Duodenal mucosa (tissue), 2 donors: ENCODE data around the gene PCNX3.

Experiments used
- H3K27ac ChIP-seq: one replicate; pipeline ENCODE4 v1.7.0; 2013; ENCODE audit warnings: low read depth, low read length
- H3K27me3 ChIP-seq, 2 donors: one replicate each; pipeline ENCODE4 v1.7.0; 2013; ENCODE audit warnings: low read length in 2 of 2, control low read depth in 1 of 2; ENCODE audit not compliant: insufficient read depth in 2 of 2, control insufficient read depth in 1 of 2
- H3K36me3 ChIP-seq, 2 donors: one replicate each; pipeline ENCODE4 v1.7.0; 2013; ENCODE audit warnings: low read length in 2 of 2, control low read depth in 1 of 2; ENCODE audit not compliant: insufficient read depth in 2 of 2, control insufficient read depth in 1 of 2
- H3K4me1 ChIP-seq, 2 donors: one replicate each; pipeline ENCODE4 v1.7.0; 2013; ENCODE audit warnings: low read length in 2 of 2, control low read depth in 1 of 2; ENCODE audit not compliant: insufficient read depth in 2 of 2, control insufficient read depth in 1 of 2
- H3K4me3 ChIP-seq, 2 donors: one replicate each; pipeline ENCODE4 v1.7.0; 2013; ENCODE audit warnings: low read length in 2 of 2, low read depth in 1 of 2
- H3K9ac ChIP-seq, 2 donors: one replicate each; pipeline ENCODE4 v1.7.0; 2013; ENCODE audit warnings: low read length in 2 of 2, low read depth in 1 of 2
- H3K9me3 ChIP-seq, 2 donors: one replicate each; pipeline ENCODE4 v1.7.0; 2013; ENCODE audit warnings: low read length in 2 of 2, control low read depth in 1 of 2; ENCODE audit not compliant: control insufficient read depth in 1 of 2

Gene PCNX3

DNA sequence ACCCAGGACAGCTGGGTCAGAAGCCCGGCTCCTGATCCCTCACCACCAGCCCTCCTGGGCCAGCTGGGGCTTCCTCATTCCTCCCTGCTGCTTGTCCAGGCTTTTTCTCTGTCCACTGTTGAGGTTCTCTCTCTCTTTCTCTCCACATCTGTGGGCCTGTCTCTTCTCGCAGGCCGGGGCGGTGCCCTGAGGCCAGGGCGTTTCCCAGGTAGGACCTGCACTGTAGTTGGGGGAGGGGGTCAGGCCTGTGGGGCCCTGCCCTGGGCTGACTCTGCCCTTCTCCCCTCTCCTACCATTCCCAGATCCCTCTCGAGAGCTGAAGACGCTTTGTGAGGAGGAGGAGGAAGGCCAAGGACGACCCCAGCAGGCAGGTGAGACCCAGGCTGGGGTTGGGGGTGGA lies 34.8 kb upstream of the PCNX3 start:
- Histone ChIP-seq H3K36me3 (peaks cover 12 to 37% of the 10 kb centered on the region in 2 donors), H3K27ac (no peak overlapping the region), H3K9me3 (no peaks in the 10 kb centered on the region), H3K4me3 (no peak overlapping the region), H3K9ac (no peak overlapping the region), H3K4me1 (peaks cover 29 to 31% of the 10 kb centered on the region in 2 donors), H3K27me3 (peaks cover 0 to 4% of the 10 kb centered on the region in 2 donors)

DNA sequence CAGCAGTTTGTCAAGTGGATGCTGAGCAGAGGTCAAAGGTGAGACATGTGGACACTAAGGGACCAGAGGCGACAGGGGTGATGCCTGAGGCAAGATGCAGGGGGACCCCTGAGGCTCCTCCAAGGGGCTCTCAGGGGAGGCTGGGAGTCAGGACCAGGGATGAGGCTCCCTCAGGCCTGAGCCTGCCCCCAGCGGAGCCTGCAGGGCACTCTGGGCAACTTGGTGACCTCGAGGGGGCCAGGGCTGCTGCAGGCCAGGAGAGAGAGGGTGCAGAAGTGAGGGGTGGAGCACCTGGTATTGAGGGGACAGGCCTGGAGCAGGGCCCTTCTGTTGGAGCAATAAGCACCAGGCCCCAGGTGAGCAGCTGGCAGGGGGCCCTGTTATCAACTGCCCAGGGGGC lies 33.6 kb upstream of the PCNX3 start:
- Histone ChIP-seq H3K27me3 (peaks cover 0 to 4% of the 10 kb centered on the region in 2 donors), H3K4me1 (peaks cover 22 to 25% of the 10 kb centered on the region in 2 donors), H3K9ac (no peak overlapping the region), H3K36me3 (peaks cover 16 to 44% of the 10 kb centered on the region in 2 donors), H3K4me3 (no peak overlapping the region), H3K9me3 (no peaks in the 10 kb centered on the region), H3K27ac (no peak overlapping the region)

DNA sequence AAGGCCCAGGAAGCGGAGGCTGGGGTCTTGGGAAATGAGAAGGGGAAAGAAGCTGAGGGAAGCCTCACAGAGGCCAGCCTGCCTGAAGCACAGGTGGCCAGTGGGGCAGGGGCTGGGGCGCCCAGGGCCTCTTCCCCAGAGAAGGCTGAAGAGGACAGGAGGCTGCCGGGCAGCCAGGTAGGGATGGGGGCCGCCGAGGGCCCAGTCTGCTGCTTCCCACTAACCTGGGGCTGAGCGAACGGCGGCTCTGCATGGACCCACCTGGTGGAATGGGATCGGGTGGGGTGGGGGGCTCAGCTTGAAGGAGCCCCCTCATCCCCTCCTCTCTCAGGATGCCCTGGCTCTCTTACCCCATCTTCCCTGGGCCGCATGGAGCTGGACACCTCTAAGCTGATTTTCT lies 32.0 kb upstream of the PCNX3 start:
- Histone ChIP-seq H3K36me3 (peaks cover 16 to 44% of the 10 kb centered on the region in 2 donors), H3K27me3 (peaks cover 0 to 4% of the 10 kb centered on the region in 2 donors), H3K9ac (no peak overlapping the region), H3K4me1 (peaks cover 20 to 23% of the 10 kb centered on the region in 2 donors), H3K4me3 (no peak overlapping the region), H3K9me3 (no peaks in the 10 kb centered on the region), H3K27ac (no peak overlapping the region)

DNA sequence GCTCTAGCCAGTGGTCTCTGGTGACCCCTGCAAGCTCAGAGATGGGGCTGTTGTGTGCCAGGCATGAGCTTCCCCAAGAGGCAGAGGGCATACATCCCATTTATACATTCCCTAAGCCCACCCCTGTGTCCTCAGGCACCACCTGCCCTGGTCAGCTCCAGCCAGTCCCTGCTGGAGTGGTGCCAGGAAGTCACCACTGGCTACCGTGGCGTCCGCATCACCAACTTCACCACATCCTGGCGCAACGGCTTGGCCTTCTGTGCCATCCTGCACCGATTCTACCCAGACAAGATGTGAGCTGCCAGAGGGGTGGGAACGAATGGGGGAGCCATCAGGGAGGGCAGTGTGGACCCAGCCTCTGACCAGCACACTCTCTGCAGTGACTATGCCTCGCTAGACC lies 31.5 kb upstream of the PCNX3 start:
- peaks cover 0 to 4% of the 10 kb centered on the region in 2 donors for H3K27me3 ChIP-seq
- no peaks in the 10 kb centered on the region for H3K9me3 ChIP-seq
- no peak overlapping the region for H3K9ac ChIP-seq
- no peak overlapping the region for H3K4me3 ChIP-seq
- no peak overlapping the region for H3K27ac ChIP-seq
- H3K36me3 ChIP-seq: peaks cover 16 to 42% of the 10 kb centered on the region in 2 donors
- H3K4me1 ChIP-seq: peaks cover 16 to 22% of the 10 kb centered on the region in 2 donors

DNA sequence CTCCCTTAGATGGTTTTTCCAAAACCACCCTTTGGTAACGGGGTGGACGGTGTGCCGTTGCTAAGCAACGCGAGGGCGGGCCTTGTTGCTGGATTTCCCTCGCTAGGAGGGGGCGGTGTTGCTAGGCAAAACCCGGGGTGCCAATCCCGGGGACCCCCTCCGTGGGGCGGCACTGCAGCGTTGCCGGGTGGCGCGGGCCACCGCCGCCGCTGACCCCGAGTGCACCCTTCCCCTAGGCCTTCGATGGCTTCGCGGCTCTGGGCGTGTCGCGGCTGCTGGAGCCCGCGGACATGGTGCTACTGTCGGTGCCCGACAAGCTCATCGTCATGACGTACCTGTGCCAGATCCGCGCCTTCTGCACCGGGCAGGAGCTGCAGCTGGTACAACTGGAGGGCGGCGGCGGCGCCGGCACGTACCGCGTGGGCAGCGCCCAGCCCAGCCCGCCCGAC lies 30.8 kb upstream of the PCNX3 start:
- no peak overlapping the region for H3K9ac ChIP-seq

DNA sequence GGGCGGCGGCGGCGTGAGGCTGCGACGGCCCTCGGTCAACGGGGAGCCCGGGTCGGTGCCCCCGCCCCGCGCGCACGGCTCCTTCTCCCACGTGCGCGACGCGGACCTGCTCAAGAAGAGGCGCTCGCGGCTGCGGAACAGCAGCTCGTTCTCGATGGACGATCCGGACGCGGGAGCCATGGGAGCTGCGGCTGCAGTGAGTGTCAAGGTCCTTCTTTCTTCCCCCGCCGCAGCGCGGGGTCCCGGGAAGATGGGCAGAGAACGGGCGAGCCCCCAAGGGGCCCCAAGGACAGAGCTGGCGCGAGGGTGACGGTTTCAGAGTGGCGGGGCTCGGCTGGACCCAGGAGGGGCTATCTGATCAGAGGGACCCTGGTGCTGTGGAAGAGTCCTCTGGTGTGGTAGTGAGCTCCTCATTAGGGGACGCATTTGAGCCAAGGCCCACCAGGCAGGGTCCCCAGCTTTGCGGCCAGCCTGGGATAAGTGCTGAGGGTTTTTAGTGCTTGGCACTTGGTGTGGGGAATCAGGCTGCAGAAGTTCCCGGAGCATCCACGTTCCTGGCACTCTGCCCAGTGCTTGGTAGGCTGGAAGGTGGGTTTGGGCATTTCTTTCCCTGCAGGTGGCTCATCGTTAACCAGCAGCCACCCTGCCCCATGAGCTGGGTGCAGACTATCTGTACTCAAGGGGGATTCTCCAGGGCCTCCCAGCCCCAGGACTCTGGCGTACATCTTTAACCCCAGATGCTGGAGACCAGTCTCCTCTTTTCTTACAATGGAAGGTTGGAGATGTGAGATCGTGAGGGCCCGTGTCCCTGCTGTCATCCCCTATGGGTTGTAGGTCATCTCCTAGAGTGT lies 30.0 kb upstream of the PCNX3 start:
- H3K4me1 ChIP-seq: peaks cover 14 to 29% of the 10 kb centered on the region in 2 donors
- H3K27ac ChIP-seq: no peak overlapping the region
- peaks cover 0 to 4% of the 10 kb centered on the region in 2 donors for H3K27me3 ChIP-seq
- H3K9ac ChIP-seq: no peak overlapping the region
- H3K36me3 ChIP-seq: peaks cover 15 to 34% of the 10 kb centered on the region in 2 donors
- H3K9me3 ChIP-seq: no peaks in the 10 kb centered on the region
- H3K4me3 ChIP-seq: no peak overlapping the region

More for the DNA sequence above, 30.8 kb upstream of the PCNX3 start:
- Histone ChIP-seq H3K4me3 (no peak overlapping the region), H3K36me3 (peaks cover 10 to 36% of the 10 kb centered on the region in 2 donors), H3K4me1 (peaks cover 14 to 24% of the 10 kb centered on the region in 2 donors), H3K27ac (no peak overlapping the region), H3K9me3 (no peaks in the 10 kb centered on the region), H3K27me3 (peaks cover 0 to 4% of the 10 kb centered on the region in 2 donors)

DNA sequence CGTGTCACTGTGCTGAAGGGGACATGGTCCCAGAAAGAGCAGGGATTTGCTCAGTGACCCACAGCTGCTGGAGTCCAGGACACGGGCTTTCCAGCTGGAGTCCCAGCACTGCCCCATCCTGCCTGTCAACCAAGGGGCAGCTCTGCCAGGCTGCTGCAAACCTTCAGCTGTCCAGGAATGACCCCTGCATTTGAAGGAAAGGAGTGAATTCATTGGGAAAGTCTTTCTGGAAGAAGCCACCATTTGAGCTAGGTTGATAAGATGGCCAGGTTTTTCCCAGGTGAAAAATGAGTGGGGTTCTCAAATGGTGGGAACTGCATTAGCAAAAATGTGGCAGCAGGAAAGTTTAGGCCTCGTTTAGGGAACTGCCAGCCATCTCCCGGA lies 29.3 kb upstream of the PCNX3 start:
- Histone ChIP-seq H3K27me3 (peaks cover 0 to 4% of the 10 kb centered on the region in 2 donors), H3K4me1 (peaks cover 14 to 29% of the 10 kb centered on the region in 2 donors), H3K9ac (no peak overlapping the region), H3K9me3 (no peaks in the 10 kb centered on the region), H3K36me3 (peaks cover 15 to 29% of the 10 kb centered on the region in 2 donors), H3K4me3 (no peak overlapping the region), H3K27ac (no peak overlapping the region)

DNA sequence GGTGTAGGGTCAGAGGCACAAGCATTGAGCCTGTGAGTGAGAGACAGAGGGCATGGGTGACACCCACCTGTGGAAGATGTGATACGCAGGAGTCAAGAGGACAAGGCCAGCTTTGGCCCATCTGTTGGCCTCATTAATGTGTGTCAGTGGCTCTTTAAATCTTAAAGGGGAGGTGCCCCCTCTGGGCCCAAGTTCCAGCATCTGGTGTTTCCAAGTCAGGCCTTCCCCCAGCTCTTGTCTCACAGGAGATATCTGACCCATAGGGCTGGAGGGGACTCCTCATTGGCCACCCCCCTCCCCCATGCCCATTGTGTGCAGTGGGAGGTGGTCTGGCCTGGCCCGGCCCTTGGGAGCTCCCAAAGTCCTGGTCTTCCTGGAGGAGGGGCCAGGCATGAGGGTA lies 28.9 kb upstream of the PCNX3 start:
- no peak overlapping the region for H3K9ac ChIP-seq
- H3K36me3 ChIP-seq: peaks cover 16 to 26% of the 10 kb centered on the region in 2 donors
- no peak overlapping the region for H3K4me3 ChIP-seq
- peaks cover 0 to 4% of the 10 kb centered on the region in 2 donors for H3K27me3 ChIP-seq
- no peak overlapping the region for H3K27ac ChIP-seq
- H3K9me3 ChIP-seq: no peaks in the 10 kb centered on the region
- H3K4me1 ChIP-seq: peaks cover 14 to 29% of the 10 kb centered on the region in 2 donors

DNA sequence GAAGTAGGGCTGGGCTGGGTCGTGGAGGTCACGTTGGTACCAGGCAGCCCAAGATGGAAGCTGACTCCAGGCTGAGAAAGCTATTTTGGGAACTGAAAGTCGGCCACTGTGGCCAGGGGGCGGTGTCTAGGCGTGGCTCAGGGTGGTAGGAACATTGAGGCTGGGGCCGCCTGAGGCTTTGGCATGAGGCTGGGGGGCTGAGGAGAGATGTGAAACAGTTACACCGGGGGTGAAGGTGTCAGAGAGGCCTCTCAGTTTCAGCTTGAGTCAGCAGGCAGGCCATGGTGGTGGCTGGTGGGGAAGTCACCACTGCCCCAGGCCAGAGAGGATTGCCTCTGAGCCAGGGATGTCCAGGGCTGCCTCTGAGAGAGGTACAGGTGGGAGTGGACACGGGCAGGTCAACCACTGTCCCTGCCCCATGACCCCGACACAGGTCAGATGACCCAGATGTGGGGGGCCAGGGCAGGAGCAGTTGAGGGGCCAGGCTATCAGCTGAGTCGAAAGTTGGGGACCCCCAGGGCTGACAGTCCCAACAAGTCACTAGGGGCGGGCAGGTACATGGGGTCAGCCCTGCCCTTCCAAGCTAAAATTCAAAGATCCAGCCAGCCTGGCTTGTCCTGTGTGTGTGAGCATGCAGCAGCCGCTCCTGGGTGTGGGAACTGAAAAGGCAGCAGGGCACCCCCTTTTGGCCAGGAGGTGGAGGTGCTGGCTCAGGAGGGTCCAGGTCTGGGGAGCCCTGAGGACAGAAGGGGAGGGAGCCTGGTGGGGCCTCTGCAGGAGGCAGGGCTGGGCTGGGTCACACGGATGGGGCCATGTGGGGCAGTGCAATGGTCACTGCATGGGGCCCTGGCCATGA lies 27.1 kb upstream of the PCNX3 start:
- Histone ChIP-seq H3K4me1 (peaks cover 14 to 31% of the 10 kb centered on the region in 2 donors), H3K27ac (peak overlapping the region; percentile 70), H3K27me3 (peaks cover 0 to 4% of the 10 kb centered on the region in 2 donors), H3K36me3 (peaks cover 13 to 28% of the 10 kb centered on the region in 2 donors), H3K9ac (peak overlapping the region in 1 of 2 donors; percentile 32), H3K9me3 (no peaks in the 10 kb centered on the region), H3K4me3 (peak overlapping the region; percentile 3 to 13)
